ENCODE data around the gene DNAH9. TPM values are rescaled to one million over a fixed set of nuclear protein-coding genes. Genes with fewer than 3 reads are reported as not detected.

DNAH9 gene
- total and polyA plus RNA-seq, 2 of the 8 experiments (the other 6 are each of a cell fraction or from before 2014, with no cell fraction given) = 0.21 to 0.86 TPM

DNA sequence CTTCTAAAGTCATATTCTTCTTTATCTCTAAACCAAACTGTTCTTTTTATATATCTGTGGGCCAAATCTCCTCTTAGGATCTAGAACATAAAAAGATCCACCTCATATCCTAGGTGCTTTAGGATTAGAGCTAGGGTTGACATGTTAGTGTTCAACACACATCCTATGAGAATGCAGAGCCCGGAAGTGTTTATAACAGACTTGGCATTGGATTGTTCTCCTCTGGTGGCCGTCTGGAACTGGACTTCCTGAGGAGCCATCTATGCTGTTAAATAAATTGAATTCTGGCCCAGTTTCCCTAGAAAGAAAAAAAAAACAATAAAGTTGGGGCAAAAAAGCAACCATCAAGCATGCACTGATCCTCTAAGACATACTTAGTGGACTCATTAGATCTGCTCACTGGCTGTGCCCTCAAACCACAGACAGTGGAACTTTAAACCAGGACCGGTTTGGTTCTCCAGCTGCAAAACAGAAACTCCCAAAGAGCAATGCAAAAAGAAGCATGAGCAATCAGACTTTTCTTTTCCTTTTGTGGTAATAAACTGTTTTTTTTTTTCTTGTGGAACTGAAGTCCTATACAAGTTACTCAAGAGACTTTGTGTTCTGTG is 216.5 kb downstream of the DNAH9 start:
- Histone ChIP-seq H3K79me2 (ENCODE audit: control insufficient read depth in 1 of 2, insufficient read depth in 2 of 2, low read length in 2 of 2) (no peaks in the 10 kb centered on the region), H3K23me2 (ENCODE audit: low read depth, low read length) (no peaks in the 10 kb centered on the region), H4K8ac (ENCODE audit: extremely low read depth, insufficient read depth, low read length) (no peak overlapping the region), H2AK5ac (ENCODE audit: low read depth, low read length) (no peak overlapping the region), H3K9me3 (ENCODE audit: insufficient read depth in 2 of 2, low read depth in 1 of 2, low read length in 1 of 2) (no peaks in the 10 kb centered on the region), H3K9ac (replicated peaks in 1 of 4; ENCODE audit: extremely low read depth in 1 of 4, low read depth in 3 of 4, low read length in 3 of 4) (no peak overlapping the region), H4K5ac (ENCODE audit: insufficient read length, low read depth, low read length) (no peak overlapping the region), H4K20me1 (replicated peaks in 1 of 2; ENCODE audit: control insufficient read depth in 1 of 2, insufficient read depth in 2 of 2, low read length in 2 of 2) (no peaks in the 10 kb centered on the region), H2BK20ac (ENCODE audit: low read length) (no peak overlapping the region), H3K27ac (ENCODE audit: low read depth, low read length) (no peak overlapping the region), H3K4me2 (ENCODE audit: insufficient read depth in 1 of 2, low read depth in 2 of 2, low read length in 2 of 2) (no peak overlapping the region), H2BK15ac (ENCODE audit: low read length) (no peak overlapping the region), H3K36me3 (ENCODE audit: control insufficient read depth in 2 of 4, insufficient read depth in 4 of 4, low read length in 3 of 4) (no peaks in the 10 kb centered on the region), H2BK5ac (ENCODE audit: low read depth, low read length) (no peak overlapping the region), H4K91ac (replicated peaks; ENCODE audit: insufficient read length, low read length) (no peak overlapping the region), H3K79me1 (ENCODE audit: low read depth, low read length) (no peaks in the 10 kb centered on the region), H3K56ac (replicated peaks; ENCODE audit: insufficient read length, low read depth, low read length) (no peak overlapping the region), H3K23ac (ENCODE audit: insufficient read length) (no peak overlapping the region), H3K4ac (replicated peaks; ENCODE audit: insufficient read length, low read depth, low read length) (no peak overlapping the region), H3K4me1 (replicated peaks in 1 of 4; ENCODE audit: control insufficient read depth in 3 of 4, insufficient read depth in 4 of 4, low read length in 3 of 4) (no peaks in the 10 kb centered on the region), H2BK12ac (ENCODE audit: low read depth, low read length) (no peak overlapping the region), H3K27me3 (replicated peaks in 1 of 4; ENCODE audit: control insufficient read depth in 3 of 4, extremely low read depth in 1 of 4, insufficient read depth in 3 of 4, low read length in 3 of 4) (no peaks in the 10 kb centered on the region), H3K14ac (ENCODE audit: insufficient read length) (no peak overlapping the region), H3K4me3 (ENCODE audit: extremely low read depth in 1 of 4, insufficient read depth in 2 of 4, low read depth in 3 of 4, low read length in 4 of 4) (no peak overlapping the region), H3K18ac (ENCODE audit: extremely low read depth, low read length) (no peak overlapping the region), H2AFZ (ENCODE audit: low read length) (no peak overlapping the region), H2BK120ac (replicated peaks; ENCODE audit: low read depth, low read length) (no peak overlapping the region)
- DNase-seq (ENCODE audit: low read depth in 1 of 2, low spot score in 2 of 2) (no peak), FAIRE-seq (no peak)
- ChIA-PET POLR2A (ENCODE audit: partially characterized antibody) (no interaction called here), CTCF (ENCODE audit: partially characterized antibody) (no interaction called here)
- WGBS, 2 experiments (ENCODE audit: extremely low coverage in 1 of 2, insufficient coverage in 1 of 2, insufficient read length in 1 of 2, insufficient replicate concordance in 2 of 2, low coverage in 1 of 2, low lambda C conversion rate in 2 of 2, missing lambda C conversion rate in 1 of 2) = 76% methylated on average over 3 of the region's 3 CpGs; no CpG with 5 or more reads in 1 of the 2 experiments
- TF ChIP-seq BACH1 (IDR thresholded peaks at IDR 0.05; ENCODE audit: low read length) = no peak
- TF ChIP-seq RFX5 (IDR thresholded peaks at IDR 0.05; ENCODE audit: borderline replicate concordance, low read depth, low read length) = no peak
- TF ChIP-seq ZNF274 (IDR thresholded peaks at IDR 0.05; ENCODE audit: borderline replicate concordance, extremely low read depth, low read length) = no peak
- TF ChIP-seq SP2 (IDR thresholded peaks at IDR 0.05; ENCODE audit: low read length) = no peak
- TF ChIP-seq, protein P1, sequence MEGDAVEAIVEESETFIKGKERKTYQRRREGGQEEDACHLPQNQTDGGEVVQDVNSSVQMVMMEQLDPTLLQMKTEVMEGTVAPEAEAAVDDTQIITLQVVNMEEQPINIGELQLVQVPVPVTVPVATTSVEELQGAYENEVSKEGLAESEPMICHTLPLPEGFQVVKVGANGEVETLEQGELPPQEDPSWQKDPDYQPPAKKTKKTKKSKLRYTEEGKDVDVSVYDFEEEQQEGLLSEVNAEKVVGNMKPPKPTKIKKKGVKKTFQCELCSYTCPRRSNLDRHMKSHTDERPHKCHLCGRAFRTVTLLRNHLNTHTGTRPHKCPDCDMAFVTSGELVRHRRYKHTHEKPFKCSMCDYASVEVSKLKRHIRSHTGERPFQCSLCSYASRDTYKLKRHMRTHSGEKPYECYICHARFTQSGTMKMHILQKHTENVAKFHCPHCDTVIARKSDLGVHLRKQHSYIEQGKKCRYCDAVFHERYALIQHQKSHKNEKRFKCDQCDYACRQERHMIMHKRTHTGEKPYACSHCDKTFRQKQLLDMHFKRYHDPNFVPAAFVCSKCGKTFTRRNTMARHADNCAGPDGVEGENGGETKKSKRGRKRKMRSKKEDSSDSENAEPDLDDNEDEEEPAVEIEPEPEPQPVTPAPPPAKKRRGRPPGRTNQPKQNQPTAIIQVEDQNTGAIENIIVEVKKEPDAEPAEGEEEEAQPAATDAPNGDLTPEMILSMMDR (IDR thresholded peaks at IDR 0.05; ENCODE audit: control extremely low read depth in 1 of 3, insufficient read depth in 1 of 3, low read depth in 1 of 3, low read length in 3 of 3) = no peak
- no peak for TF ChIP-seq SIN3A (conservative IDR thresholded peaks at IDR 0.05 in 1 of 2, IDR thresholded peaks at IDR 0.05 in 1 of 2; ENCODE audit: low read depth in 1 of 2, low read length in 2 of 2)

All from H1 (cell line).